Small intestine (tissue), 7 donors: ENCODE measurements around the gene FHIT. TPM values are rescaled to one million over a fixed set of nuclear protein-coding genes. Genes with fewer than 3 reads are reported as not detected.

ENCODE experiments used
- DNase-seq, 2 donors: peaks; one replicate each; pipeline versions ENCODE4 v3.0.0 to v3.0.0-alpha.2; 2013
- FAIRE-seq: peaks from 2 replicates; lab custom pipeline; 2012; peaks lifted over from hg19 to GRCh38; lab: Jason Lieb, UNC
- H3K27ac ChIP-seq, 3 donors: one replicate each; pipeline ENCODE4 v1.5.1; 2013; ENCODE audit warnings: low read length in 2 of 3, mild to moderate bottlenecking in 2 of 3, control low read depth in 1 of 3, inconsistent platforms in 1 of 3, low read depth in 1 of 3, moderate library complexity in 1 of 3
- H3K27me3 ChIP-seq, 3 donors: one replicate each; pipeline ENCODE4 v1.6.1; 2013; ENCODE audit warnings: low read length in 3 of 3, inconsistent platforms in 1 of 3; ENCODE audit not compliant: control insufficient read depth in 3 of 3, insufficient read depth in 3 of 3
- H3K36me3 ChIP-seq, 3 donors: one replicate each; pipeline ENCODE4 v1.6.1; 2013; ENCODE audit warnings: low read length in 3 of 3, inconsistent platforms in 1 of 3, low read depth in 1 of 3, mild to moderate bottlenecking in 1 of 3, moderate library complexity in 1 of 3; ENCODE audit not compliant: control insufficient read depth in 3 of 3, insufficient read depth in 2 of 3
- H3K4me1 ChIP-seq, 3 donors: one replicate each; pipeline ENCODE4 v1.6.1; 2013; ENCODE audit warnings: low read length in 2 of 3, inconsistent platforms in 1 of 3, low read depth in 1 of 3, mild to moderate bottlenecking in 1 of 3, moderate library complexity in 1 of 3; ENCODE audit not compliant: control insufficient read depth in 3 of 3, insufficient read depth in 2 of 3
- H3K4me3 ChIP-seq, 3 donors: one replicate each; pipeline ENCODE4 v1.5.1; 2013; ENCODE audit warnings: low read length in 3 of 3, control low read depth in 1 of 3, inconsistent platforms in 1 of 3, low read depth in 1 of 3, mild to moderate bottlenecking in 1 of 3, moderate library complexity in 1 of 3
- H3K9me3 ChIP-seq, 2 donors: one replicate each; pipeline ENCODE4 v1.6.1; 2013; ENCODE audit warnings: low read depth in 1 of 2, low read length in 1 of 2; ENCODE audit not compliant: control insufficient read depth in 2 of 2, insufficient read depth in 1 of 2
- WGBS, 3 donors: extraction: QIAGEN DNeasy Blood & Tissue Kit; methylation state at CpG; one replicate each; pipeline ENCODE4 v1.1.7; 2013; 5-methylcytosine and 5-hydroxymethylcytosine counted together
- polyA plus RNA-seq, 4 donors: library from polyadenylated mRNA; stranded (reverse) in 3 of 4; unstranded in 1 of 4; fragments of 200-250 nt in 3 of 4; fragments of 120-200 nt in 1 of 4; gene quantifications; one replicate each; pipeline versions ENCODE4 v1.2.1 to v1.2.3, GENCODE V29; 2013
- donor health status: healthy with polysubstance abuse.
- donor health status: control.
- donor health status: control.
- donor health status: Bipolar disorder and iron deficiency.
- donor health status: healthy.

Gene FHIT
- polyA plus RNA-seq, 4 donors, result 4.4 to 30.4 (median 7.0) TPM

- Histone ChIP-seq H3K36me3 (no peaks in the 10 kb centered on the region), H3K27ac (no peak overlapping the region), H3K9me3 (peaks cover 0 to 3% of the 10 kb centered on the region in 2 donors), H3K4me3 (no peak overlapping the region), H3K27me3 (no peaks in the 10 kb centered on the region), H3K4me1 (no peaks in the 10 kb centered on the region)
- DNase-seq (no peak), FAIRE-seq (no peak)
- 85 to 87% (median 85%) methylated on average over 4 of the region's 4 CpGs for WGBS, 3 donors
These were observed 856.0 kb downstream of the FHIT start for GRCh38 chr3:60395173-60395762.

GRCh38 chr3:60393946-60394345 is 857.3 kb downstream of the FHIT start:
- DNase-seq, result no peak
- Histone ChIP-seq H3K4me3 (no peak overlapping the region), H3K36me3 (no peaks in the 10 kb centered on the region), H3K9me3 (peaks cover 0 to 3% of the 10 kb centered on the region in 2 donors), H3K4me1 (no peaks in the 10 kb centered on the region), H3K27me3 (no peaks in the 10 kb centered on the region), H3K27ac (no peak overlapping the region)
- FAIRE-seq, result no peak
- 83 to 91% (median 89%) methylated on average over 1 of the region's 1 CpG for WGBS, 3 donors

DNA sequence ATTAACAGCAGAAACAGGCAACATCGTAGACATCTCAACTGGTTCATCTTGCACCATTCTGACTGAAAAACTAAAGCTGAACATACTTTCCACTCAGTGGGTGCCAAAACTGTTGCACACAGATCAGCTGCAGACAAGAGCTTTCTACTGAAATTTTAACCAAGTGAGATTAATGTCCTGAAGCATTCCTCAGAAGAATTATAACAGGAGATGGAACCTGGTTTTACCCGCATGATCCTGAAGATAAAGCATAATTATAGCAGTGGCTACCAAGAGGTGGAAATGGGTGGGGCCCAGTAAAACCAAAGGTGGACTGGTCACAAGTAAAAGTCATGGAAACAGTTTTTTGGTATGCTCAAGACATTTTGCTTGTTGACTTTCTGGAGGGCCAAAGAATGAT is 858.8 kb downstream of the FHIT start:
- Histone ChIP-seq H3K9me3 (no peaks in the 10 kb centered on the region), H3K27me3 (no peaks in the 10 kb centered on the region), H3K4me1 (no peaks in the 10 kb centered on the region), H3K4me3 (no peak overlapping the region), H3K27ac (no peak overlapping the region), H3K36me3 (no peaks in the 10 kb centered on the region)
- 91 to 96% (median 96%) methylated on average over 2 of the region's 2 CpGs for WGBS, 3 donors
- FAIRE-seq (no peak), DNase-seq (no peak)

DNA sequence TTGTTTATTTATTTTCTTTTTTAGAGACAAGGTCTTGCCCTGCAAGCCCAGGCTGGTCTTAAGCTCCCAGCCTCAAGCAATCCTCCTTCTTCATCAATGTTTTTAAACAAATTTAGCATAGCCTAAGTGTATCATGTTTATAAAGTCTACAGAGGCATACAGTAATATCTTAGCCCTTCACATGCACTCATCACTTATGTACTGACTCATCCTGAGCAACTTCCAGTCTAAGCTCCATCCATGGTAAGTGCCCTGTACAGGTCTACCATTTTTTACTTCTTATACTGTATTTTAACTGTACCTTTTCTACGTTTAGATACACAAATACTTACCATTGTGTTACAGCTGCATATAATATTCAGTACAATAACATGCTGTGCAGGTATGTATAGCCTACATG is 860.0 kb downstream of the FHIT start:
- DNase-seq, result no peak
- no peaks in the 10 kb centered on the region for H3K36me3 ChIP-seq
- no peaks in the 10 kb centered on the region for H3K9me3 ChIP-seq
- H3K27ac ChIP-seq, result no peak overlapping the region
- no peak for FAIRE-seq
- no peaks in the 10 kb centered on the region for H3K4me1 ChIP-seq
- 41 to 73% (median 70%) methylated on average over 1 of the region's 1 CpG for WGBS, 3 donors
- no peak overlapping the region for H3K4me3 ChIP-seq
- H3K27me3 ChIP-seq, result no peaks in the 10 kb centered on the region

- no peaks in the 10 kb centered on the region for H3K4me1 ChIP-seq
- no peak overlapping the region for H3K27ac ChIP-seq
- no peaks in the 10 kb centered on the region for H3K9me3 ChIP-seq
- 88 to 92% (median 91%) methylated on average over 2 of the region's 2 CpGs for WGBS, 3 donors
- DNase-seq, result no peak
- H3K36me3 ChIP-seq, result no peaks in the 10 kb centered on the region
- H3K27me3 ChIP-seq, result no peaks in the 10 kb centered on the region
- no peak for FAIRE-seq
- no peak overlapping the region for H3K4me3 ChIP-seq
These were observed 862.5 kb downstream of the FHIT start for GRCh38 chr3:60388731-60389130.

GRCh38 chr3:60386306-60386705 is 864.9 kb downstream of the FHIT start:
- no peaks in the 10 kb centered on the region for H3K27me3 ChIP-seq
- H3K4me3 ChIP-seq, result no peak overlapping the region
- H3K36me3 ChIP-seq, result no peaks in the 10 kb centered on the region
- H3K4me1 ChIP-seq, result no peaks in the 10 kb centered on the region
- no peak overlapping the region for H3K27ac ChIP-seq
- 62 to 92% (median 74%) methylated on average over 3 of the region's 3 CpGs for WGBS, 3 donors
- DNase-seq (no peak), FAIRE-seq (no peak)
- H3K9me3 ChIP-seq, result no peaks in the 10 kb centered on the region

DNA sequence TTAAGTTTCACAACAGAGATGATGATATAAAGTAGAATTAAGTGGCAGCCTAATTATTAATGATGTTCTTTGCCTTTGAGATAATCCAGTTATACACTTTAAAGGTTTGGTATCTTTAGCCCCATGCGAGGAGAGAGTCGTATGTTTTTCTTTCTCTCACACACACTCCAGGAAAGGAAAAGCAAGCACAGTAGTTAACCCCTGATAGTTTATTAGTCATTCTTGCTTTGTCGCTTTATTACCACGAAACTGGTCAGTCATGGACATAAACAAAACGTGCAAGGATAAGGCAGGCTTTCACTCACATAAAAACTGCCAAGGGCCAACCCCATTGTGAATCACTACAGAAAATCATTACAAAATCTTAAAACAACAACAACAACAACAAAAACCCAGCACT is 866.9 kb downstream of the FHIT start:
- FAIRE-seq, result no peak
- H3K4me3 ChIP-seq, result no peak overlapping the region
- no peaks in the 10 kb centered on the region for H3K27me3 ChIP-seq
- H3K36me3 ChIP-seq, result no peaks in the 10 kb centered on the region
- DNase-seq, result no peak
- no peaks in the 10 kb centered on the region for H3K9me3 ChIP-seq
- WGBS, 3 donors, result 54 to 85% (median 76%) methylated on average over 5 of the region's 5 CpGs
- no peak overlapping the region for H3K27ac ChIP-seq
- no peaks in the 10 kb centered on the region for H3K4me1 ChIP-seq

- H3K27ac ChIP-seq, result no peak overlapping the region
- FAIRE-seq, result no peak
- 83 to 89% (median 88%) methylated on average over 2 of the region's 2 CpGs for WGBS, 3 donors
- DNase-seq, result no peak
- no peak overlapping the region for H3K4me3 ChIP-seq
- no peaks in the 10 kb centered on the region for H3K9me3 ChIP-seq
- no peaks in the 10 kb centered on the region for H3K27me3 ChIP-seq
- no peaks in the 10 kb centered on the region for H3K4me1 ChIP-seq
- no peaks in the 10 kb centered on the region for H3K36me3 ChIP-seq
These were observed 867.9 kb downstream of the FHIT start for GRCh38 chr3:60383345-60383744.

DNA sequence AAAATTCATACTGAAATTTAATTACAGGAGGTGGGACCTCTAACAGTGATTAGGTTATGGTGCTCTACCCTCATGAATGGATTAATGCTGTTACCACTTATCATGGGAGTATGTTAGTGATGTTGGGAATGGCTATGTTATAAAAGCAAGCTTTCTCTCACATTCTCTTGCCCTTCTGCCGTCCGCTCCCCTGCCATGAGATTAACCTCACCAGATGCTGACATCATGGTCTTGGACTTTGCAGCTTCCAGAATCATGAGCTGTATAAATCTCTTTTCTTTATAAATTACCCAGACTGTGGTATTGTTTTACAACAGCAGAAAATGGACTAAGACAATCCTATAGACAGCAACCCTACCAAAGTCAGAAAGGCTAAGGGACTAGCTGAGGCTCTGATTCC is 884.8 kb downstream of the FHIT start:
- H3K27ac ChIP-seq, result no peak overlapping the region
- FAIRE-seq (no peak), DNase-seq (no peak)
- H3K4me1 ChIP-seq, result no peaks in the 10 kb centered on the region
- no peaks in the 10 kb centered on the region for H3K27me3 ChIP-seq
- H3K36me3 ChIP-seq, result no peaks in the 10 kb centered on the region
- peaks cover 0 to 4% of the 10 kb centered on the region in 2 donors for H3K9me3 ChIP-seq
- 88 to 98% (median 94%) methylated on average over 2 of the region's 2 CpGs for WGBS, 3 donors
- no peak overlapping the region for H3K4me3 ChIP-seq
